GM12878 (cell line): ENCODE results near the gene AFAP1L2.

Experiments
- ATF3 ChIP-seq: IDR thresholded peaks from 2 replicates; pipeline ENCODE4 v1.6.1; 2011; ENCODE audit warnings: low read depth, mild to moderate bottlenecking, low read length, moderate library complexity, borderline replicate concordance; ENCODE audit errors: extremely low read depth
- CREB1 ChIP-seq: IDR thresholded peaks from 2 replicates; pipeline ENCODE4 v1.6.1; 2012; ENCODE audit warnings: low read depth, mild to moderate bottlenecking, inconsistent platforms
- CTCF ChIP-seq, 3 experiments: IDR thresholded peaks in 2 of 3; conservative IDR thresholded peaks in 1 of 3; 2 replicates each; pipeline ENCODE4 v1.5.1; 2011; ENCODE audit warnings: low read depth in 3 of 3, low read length in 3 of 3, mild to moderate bottlenecking in 3 of 3, control low read depth in 2 of 3, moderate library complexity in 2 of 3, inconsistent platforms in 1 of 3, mixed read lengths in 1 of 3; ENCODE audit not compliant: control insufficient read depth in 2 of 3, insufficient read depth in 1 of 3; ENCODE audit errors: extremely low read depth in 1 of 3
- EZH2 ChIP-seq: IDR thresholded peaks from 2 replicates; pipeline ENCODE4 v1.6.1; 2012; ENCODE audit warnings: low read depth, mild to moderate bottlenecking, control low read depth, inconsistent platforms, low read length, borderline replicate concordance; ENCODE audit not compliant: control insufficient read depth
- PAX8 ChIP-seq: fragments of 450-650 bp; IDR thresholded peaks from 2 replicates; pipeline ENCODE4 v1.6.1; 2017; ENCODE audit warnings: mild to moderate bottlenecking, moderate library complexity
- POLR2AphosphoS5 ChIP-seq: IDR thresholded peaks from 2 replicates; pipeline ENCODE4 v1.6.1; 2011; ENCODE audit warnings: mild to moderate bottlenecking, low read length, inconsistent platforms
- USF2 ChIP-seq: IDR thresholded peaks from 2 replicates; pipeline ENCODE4 v1.6.1; 2011; ENCODE audit warnings: low read depth, low read length, improper control_type of control experiment, borderline replicate concordance
- ZNF207 ChIP-seq: fragments of 450-650 bp; IDR thresholded peaks from 2 replicates; pipeline ENCODE4 v1.6.1; 2014; ENCODE audit warnings: antibody characterized with exemption, mild to moderate bottlenecking, borderline replicate concordance

- TF ChIP-seq EZH2 (no peak), POLR2AphosphoS5 (peak; percentile 25; the same call in 1 of the 2 replicates), PAX8 (no peak), USF2 (no peak), ZNF207 (no peak), CREB1 (no peak), CTCF (IDR thresholded peaks at IDR 0.05 in 2 of 3, conservative IDR thresholded peaks at IDR 0.05 in 1 of 3; ENCODE audit: control insufficient read depth in 2 of 3, extremely low read depth in 1 of 3, insufficient read depth in 1 of 3, low read depth in 3 of 3, low read length in 3 of 3) (peak in 1 of 3 experiments; percentile 2; a peak in 1 of 6 replicates), ATF3 (no peak)
Observed at GRCh38 chr10:114397651-114398145, 6.6 kb downstream of the AFAP1L2 start.
